Nephron (organoid): ENCODE results near the gene DENND4A.

ENCODE experiments used
- H3K27ac Mint-ChIP-seq, 3 experiments: 2 replicates each; pipeline ENCODE4 v1.8.0; 2020; ENCODE audit warnings: mixed read lengths in 3 of 3, mild to moderate bottlenecking in 2 of 3, moderate library complexity in 1 of 3
- H3K27me3 Mint-ChIP-seq: 2 replicates; pipeline ENCODE4 v1.8.0; 2021; ENCODE audit warnings: low read depth, mild to moderate bottlenecking, moderate library complexity, mixed read lengths
- H3K36me3 Mint-ChIP-seq: 2 replicates; pipeline ENCODE4 v1.8.0; 2020; ENCODE audit warnings: low read depth, mixed read lengths
- H3K4me1 Mint-ChIP-seq: 2 replicates; pipeline ENCODE4 v1.8.0; 2020; ENCODE audit warnings: mixed read lengths
- H3K4me3 Mint-ChIP-seq, 3 experiments: 2 replicates each; pipeline ENCODE4 v1.8.0; 2020; ENCODE audit warnings: mild to moderate bottlenecking in 3 of 3, mixed read lengths in 3 of 3, moderate library complexity in 2 of 3
- H3K9me3 Mint-ChIP-seq: 2 replicates; pipeline ENCODE4 v1.8.0; 2020; ENCODE audit warnings: mixed read lengths
- CTCF ChIP-seq, 3 experiments: fragments of 200-600 bp; sonication (generic); IDR thresholded peaks; one replicate each; pipeline ENCODE4 v1.5.0; 2021; ENCODE audit warnings: antibody characterized with exemption in 3 of 3; ENCODE audit not compliant: unreplicated experiment in 3 of 3

DENND4A gene

GRCh38 chr15:65836665-65837064, 44.6 kb upstream of the DENND4A start:
- Mint-ChIP-seq H3K36me3 (no peaks in the 10 kb centered on the region), H3K9me3 (no peaks in the 10 kb centered on the region), H3K27me3 (no peaks in the 10 kb centered on the region), H3K27ac (peak overlapping the region in 1 of 3 experiments; percentile 85), H3K4me1 (peaks cover 42% of the 10 kb centered on the region), H3K4me3 (no peak overlapping the region)
- no peak for TF ChIP-seq CTCF (IDR thresholded peaks at IDR 0.05; ENCODE audit: unreplicated experiment in 3 of 3)

GRCh38 chr15:65835447-65835846, 43.4 kb upstream of the DENND4A start:
- Mint-ChIP-seq H3K9me3 (no peaks in the 10 kb centered on the region), H3K4me1 (peaks cover 48% of the 10 kb centered on the region), H3K4me3 (no peak overlapping the region), H3K27me3 (no peaks in the 10 kb centered on the region), H3K36me3 (no peaks in the 10 kb centered on the region), H3K27ac (peak overlapping the region; percentile 55 to 97 (median 60))
- no peak for TF ChIP-seq CTCF (IDR thresholded peaks at IDR 0.05; ENCODE audit: unreplicated experiment in 3 of 3)

GRCh38 chr15:65834603-65835282, 42.6 kb upstream of the DENND4A start:
- Mint-ChIP-seq H3K27me3 (no peaks in the 10 kb centered on the region), H3K36me3 (no peaks in the 10 kb centered on the region)
- no peak for TF ChIP-seq CTCF (IDR thresholded peaks at IDR 0.05; ENCODE audit: unreplicated experiment in 3 of 3)

GRCh38 chr15:65833501-65834205, 41.6 kb upstream of the DENND4A start:
- Mint-ChIP-seq H3K4me3 (peak overlapping the region in 2 of 3 experiments; percentile 15 to 62), H3K36me3 (no peaks in the 10 kb centered on the region), H3K27ac (peak overlapping the region; percentile 97 to 100 (median 100)), H3K9me3 (no peaks in the 10 kb centered on the region), H3K4me1 (peaks cover 50% of the 10 kb centered on the region), H3K27me3 (no peaks in the 10 kb centered on the region)
- no peak for TF ChIP-seq CTCF (IDR thresholded peaks at IDR 0.05; ENCODE audit: unreplicated experiment in 3 of 3)

More at GRCh38 chr15:65834603-65835282, 42.6 kb upstream of the DENND4A start:
- peak overlapping the region; percentile 55 to 97 (median 60) for H3K27ac Mint-ChIP-seq
- no peaks in the 10 kb centered on the region for H3K9me3 Mint-ChIP-seq
- peaks cover 50% of the 10 kb centered on the region for H3K4me1 Mint-ChIP-seq
- no peak overlapping the region for H3K4me3 Mint-ChIP-seq

- no peak for TF ChIP-seq CTCF (IDR thresholded peaks at IDR 0.05; ENCODE audit: unreplicated experiment in 3 of 3)
- Mint-ChIP-seq H3K4me1 (peaks cover 49% of the 10 kb centered on the region), H3K27ac (peak overlapping the region; percentile 97 to 100 (median 100)), H3K27me3 (no peaks in the 10 kb centered on the region), H3K4me3 (peak overlapping the region; percentile 59 to 67 (median 62)), H3K9me3 (no peaks in the 10 kb centered on the region), H3K36me3 (no peaks in the 10 kb centered on the region)
Observed at GRCh38 chr15:65832549-65833364, 40.7 kb upstream of the DENND4A start.
